GM08714 (cell line): ENCODE results near the gene BTBD2.
"Not testable (repeated sequence)": the region's sequence is repeated elsewhere in the genome, so short reads cannot be mapped to it uniquely, and the experiment has no call there.

Experiments used
- H3K4me3 ChIP-seq: fragments of 200-500 bp; sonication (Bioruptor generic); 2 replicates; pipeline ENCODE4 v1.5.1; 2014; ENCODE audit warnings: mild to moderate bottlenecking, low read length, inconsistent platforms
- ZNF274 ChIP-seq: IDR thresholded peaks from 2 replicates; pipeline ENCODE4 v1.6.1; 2012; ENCODE audit warnings: mild to moderate bottlenecking, low read depth, low read length

Gene BTBD2

DNA sequence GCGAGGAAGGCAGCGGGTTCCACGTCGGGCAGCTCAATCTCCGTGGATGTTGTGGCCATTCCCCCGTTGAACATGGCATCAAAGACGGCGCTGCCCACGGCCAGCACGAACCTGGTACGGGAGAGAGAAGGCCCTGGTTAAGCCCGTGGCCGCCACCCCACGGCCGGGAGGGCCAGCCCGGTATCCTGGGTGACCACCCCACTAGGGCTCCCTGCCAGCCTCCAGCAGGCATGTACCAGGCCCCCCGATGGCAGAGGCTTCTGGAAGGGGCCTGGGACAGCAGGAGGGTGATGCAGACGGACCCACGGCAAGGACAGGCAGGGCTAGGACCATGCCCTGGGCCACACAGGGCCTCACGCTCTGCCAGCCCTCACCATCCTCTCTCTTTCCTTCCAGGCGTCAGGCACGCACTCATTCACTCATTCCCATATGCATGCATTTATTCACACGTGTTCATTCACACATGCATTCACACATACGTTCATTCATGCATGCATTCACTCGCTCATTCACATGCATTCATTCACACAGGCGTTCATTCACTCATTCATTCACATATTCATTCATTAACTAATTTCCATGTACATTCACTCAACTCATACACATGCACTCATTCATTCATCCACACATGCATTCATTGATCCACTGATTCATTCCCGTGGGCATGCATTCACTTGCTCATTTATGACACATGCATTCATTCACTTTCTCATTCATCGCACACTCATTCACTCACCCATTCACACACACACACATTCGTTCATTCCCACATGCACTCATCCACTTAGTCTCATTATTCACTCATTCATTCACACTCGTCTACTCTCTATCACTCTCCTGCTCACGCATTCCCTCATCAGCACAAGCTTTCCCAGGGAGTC is 17.9 kb downstream of the BTBD2 start:
- TF ChIP-seq ZNF274, result no peak

DNA sequence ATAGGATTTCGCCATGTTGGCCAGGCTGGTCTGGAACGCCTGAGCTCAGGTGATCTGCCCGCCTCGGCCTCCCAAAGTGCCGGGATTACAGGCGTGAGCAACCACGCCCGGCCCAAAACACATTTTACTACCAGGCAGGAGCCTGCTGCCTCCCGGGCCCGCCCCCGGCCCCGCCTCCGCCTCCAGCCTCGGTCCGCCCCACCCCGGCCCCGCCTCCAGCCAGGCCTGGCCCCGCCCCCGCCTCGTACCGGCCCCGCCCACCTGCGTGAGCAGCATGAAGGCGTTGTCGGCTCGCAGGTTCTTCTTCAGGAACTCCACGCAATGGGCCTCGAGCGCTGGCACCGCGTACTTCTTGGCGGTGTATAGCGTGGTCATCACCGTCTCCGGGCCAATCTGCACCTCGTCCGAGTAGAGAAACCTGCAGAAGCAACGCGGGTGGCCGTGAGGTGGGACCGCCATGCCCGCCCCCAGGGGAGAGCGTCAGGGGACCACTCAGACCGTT is 22.7 kb downstream of the BTBD2 start:
- no peak overlapping the region for H3K4me3 ChIP-seq
- no peak for TF ChIP-seq ZNF274

More for the DNA sequence above, 17.9 kb downstream of the BTBD2 start:
- no peak overlapping the region for H3K4me3 ChIP-seq

DNA sequence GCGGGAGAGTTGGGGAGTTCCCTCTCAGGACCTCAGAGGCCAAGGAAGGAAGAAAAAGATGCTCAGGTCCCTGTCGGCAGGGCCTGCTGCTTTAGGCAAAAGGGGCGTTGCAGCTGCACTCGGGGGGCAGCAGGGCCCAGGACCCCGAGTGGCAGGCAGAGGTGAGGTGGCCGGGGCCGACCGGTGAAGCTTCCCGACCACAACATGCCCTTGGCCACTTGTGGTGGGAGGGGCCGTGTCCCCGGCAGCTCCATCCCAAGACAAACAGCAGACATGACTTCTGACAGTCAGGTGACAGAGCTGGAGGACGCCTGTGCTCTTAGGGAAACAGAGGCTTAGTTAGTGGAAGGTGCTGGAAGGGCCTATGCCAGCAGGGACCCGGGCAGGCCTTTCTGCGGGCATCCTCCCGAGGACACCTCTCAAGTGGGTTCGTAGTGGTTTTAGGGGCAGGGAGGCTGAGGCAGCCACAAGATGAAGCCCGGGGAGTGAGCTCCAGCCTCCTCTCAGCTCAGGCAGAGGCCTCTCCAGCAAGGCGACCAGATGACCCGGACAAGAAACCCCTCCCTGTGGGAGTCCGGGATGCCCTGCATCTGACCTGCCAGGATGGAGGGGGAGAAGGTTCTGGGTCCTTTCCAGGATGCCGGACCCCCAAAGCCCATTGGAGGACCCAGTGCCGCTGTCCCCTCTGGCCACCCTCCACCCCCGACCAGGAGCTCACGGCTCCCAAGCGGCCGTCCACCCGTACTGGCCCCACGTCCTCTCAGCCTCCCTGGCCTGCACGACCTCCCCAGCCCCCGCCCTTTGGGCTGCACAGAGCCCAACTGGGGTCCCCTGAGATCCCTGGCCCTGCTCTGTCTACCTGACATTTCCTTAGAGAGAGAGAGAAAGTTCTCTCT is 24.2 kb downstream of the BTBD2 start:
- no peak overlapping the region for H3K4me3 ChIP-seq
- no peak for TF ChIP-seq ZNF274

DNA sequence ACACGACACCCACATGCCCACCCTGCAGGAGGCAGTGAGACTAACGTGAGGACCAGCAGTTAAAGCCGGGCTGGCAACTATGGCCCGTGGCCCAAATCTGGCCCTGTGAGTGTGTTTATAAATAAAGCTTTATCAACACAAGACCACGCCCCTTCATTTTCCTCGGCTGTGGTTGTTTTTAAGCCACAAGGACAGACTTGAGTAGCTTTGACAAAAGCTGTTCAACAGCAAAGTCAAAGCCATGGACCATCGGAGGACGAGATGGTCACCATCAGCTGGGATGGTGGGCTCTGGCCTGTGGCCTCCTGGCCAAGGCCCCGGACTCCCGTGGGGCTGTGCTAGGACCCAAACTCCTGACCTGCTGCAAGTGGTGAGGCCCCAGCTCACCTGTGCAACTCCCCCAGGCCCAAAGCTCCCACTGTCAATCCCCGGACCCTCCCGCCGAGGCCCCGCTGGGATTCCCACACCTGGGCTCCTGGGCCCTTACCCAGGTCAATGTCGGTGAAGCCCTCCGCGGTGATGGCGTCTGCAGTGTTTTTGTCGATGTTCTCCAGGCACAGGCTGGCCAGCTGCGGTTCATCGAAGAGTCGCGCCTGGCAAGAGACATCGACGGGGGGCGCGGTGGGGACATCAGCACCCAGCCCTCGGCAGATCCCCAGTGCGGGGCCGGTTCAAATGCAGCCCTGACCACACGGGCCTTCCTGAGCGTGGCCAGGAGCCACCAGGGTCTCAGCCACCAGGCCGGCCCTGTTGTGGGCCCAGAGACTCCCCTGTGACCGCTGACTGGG is 25.1 kb downstream of the BTBD2 start:
- TF ChIP-seq ZNF274, result no peak
- no peak overlapping the region for H3K4me3 ChIP-seq

DNA sequence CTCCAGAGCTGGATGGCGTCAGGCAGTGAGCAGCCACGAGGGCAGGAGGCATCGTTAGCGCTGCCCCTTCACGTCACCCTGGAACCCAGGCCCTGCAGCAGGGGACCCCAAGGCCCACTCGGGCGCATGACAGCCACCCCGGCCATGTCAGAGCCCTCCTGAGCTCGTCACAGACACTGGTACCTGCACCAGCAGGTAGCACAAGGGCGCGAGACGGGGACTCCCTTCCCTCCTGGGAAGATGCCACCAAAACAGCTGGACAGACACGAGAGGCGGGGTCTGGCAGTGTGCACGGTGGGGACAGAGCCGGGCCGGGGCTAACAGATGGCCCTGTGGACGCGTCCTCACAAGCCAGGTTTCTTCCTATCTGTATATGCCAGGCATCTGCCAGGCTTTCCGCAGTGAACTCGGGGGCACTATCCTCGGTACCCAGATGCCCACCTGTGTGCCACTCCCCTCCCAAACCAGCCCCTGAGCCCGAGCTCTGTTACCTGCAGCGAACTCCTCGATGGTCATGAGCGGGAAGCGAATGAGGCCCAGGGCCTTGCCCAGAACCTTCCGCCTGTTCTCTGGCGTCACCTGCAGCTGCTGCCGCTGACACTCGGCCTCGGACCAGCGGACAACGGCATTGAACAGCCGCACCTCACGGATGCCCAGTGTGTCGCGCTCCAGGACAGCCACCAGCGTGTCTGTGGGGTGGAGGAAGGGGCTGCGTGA is 25.8 kb downstream of the BTBD2 start:
- no peak for TF ChIP-seq ZNF274
- no peak overlapping the region for H3K4me3 ChIP-seq

DNA sequence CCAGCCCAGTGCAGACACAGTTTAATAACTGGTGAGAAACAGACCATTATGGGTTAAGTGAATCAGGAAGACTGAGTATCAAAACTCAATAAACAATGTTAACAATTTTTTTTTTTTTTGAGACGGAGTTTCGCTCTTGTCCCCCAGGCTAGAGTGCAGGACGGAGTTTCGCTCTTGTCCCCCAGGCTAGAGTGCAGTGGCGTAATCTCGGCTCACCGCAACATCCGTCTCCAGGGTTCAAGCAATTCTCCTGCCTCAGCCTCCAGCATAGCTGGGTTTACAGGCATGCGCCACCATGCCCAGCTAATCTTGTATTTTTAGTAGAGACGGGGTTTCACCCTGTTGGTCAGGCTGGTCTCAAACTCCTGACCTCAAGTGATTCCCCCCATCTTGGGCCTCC is 27.1 kb downstream of the BTBD2 start:
- not testable (repeated sequence) for H3K4me3 ChIP-seq

DNA sequence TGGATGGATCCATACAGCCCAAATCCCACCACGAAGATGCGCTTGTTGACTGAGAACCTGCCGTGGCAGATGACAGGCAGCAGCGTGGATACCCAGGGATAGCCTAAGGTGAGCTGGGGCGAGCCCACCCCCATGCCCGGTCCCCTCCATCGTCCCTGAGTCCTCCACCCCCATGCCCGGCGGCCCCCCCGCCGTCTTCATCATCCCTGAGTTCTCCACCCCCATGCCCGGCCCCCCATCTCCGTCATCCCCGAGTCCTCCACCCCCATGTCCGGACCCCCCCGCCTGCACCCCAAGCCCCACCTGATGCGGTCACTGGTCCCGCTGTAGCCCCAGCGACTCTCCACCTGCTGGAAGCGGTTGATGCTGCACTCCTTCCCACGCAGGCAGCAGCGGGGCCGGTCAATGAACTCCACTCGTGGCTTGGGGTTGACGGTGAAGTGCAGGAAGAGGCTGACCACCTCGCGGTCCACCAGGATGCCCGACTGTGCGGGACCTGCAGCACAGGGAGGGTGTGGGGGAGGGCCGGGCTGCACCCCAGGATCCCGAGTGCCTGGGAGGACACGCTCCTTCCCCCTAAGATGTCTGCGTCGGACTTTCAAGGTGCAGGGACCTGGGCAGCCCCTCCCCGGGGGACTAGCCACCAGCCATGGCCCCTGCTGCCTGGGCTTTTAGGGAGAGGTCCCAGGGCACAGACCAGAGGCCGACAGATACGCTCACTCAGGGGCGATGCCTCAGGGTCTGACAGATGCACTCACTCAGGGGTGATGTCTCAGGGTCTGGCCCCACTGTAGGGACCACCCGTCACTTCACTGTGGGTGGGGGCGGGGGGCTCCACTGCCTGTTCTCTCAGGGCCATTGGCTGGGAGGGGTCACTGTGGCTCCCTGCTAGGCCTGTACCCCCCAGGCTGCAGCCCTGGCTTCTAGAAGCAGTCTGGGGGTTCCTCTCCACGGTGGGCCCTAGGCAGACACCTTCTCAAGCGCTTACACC is 28.0 kb downstream of the BTBD2 start:
- H3K4me3 ChIP-seq, result no peak overlapping the region
- no peak for TF ChIP-seq ZNF274

DNA sequence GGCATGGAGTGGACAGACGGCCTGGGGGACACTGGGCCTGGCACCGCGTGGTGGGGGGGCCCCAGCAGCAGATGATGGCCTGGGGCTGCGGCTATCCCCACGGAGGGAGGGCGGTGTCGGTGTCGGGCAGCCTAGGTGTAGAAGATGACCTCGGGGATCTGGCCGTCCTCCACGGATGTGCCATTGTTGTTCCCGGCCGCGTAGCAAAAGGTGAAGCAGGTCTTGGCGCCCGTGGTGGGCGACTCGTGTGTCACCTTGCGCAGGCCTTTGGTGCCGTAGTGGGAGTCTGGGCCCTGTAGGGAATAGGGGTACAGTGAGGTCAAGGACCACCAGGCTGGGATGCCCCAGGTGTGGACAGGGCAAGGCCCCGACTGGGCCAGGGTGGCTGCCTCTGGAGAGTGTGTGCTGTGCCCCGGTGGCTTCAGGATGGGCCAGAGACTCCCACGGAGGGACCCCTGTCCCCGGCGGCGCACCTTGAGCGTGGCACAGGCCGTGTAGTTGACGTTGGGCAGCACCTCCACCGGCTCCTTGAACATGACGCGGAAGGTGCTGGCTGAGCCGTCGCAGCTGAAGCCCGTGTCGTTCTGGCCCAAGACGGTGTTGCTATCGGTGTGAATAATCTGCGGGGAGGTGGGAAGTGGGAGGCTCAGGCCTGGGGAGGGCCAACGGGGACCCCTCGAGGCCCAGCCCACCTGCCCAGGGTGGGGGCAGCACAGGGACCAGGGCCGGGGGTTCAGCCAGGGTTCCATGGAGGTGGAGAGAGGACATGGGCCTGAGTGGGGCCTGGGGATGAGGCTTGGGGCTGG is 29.0 kb downstream of the BTBD2 start:
- no peak overlapping the region for H3K4me3 ChIP-seq
- TF ChIP-seq ZNF274, result no peak

DNA sequence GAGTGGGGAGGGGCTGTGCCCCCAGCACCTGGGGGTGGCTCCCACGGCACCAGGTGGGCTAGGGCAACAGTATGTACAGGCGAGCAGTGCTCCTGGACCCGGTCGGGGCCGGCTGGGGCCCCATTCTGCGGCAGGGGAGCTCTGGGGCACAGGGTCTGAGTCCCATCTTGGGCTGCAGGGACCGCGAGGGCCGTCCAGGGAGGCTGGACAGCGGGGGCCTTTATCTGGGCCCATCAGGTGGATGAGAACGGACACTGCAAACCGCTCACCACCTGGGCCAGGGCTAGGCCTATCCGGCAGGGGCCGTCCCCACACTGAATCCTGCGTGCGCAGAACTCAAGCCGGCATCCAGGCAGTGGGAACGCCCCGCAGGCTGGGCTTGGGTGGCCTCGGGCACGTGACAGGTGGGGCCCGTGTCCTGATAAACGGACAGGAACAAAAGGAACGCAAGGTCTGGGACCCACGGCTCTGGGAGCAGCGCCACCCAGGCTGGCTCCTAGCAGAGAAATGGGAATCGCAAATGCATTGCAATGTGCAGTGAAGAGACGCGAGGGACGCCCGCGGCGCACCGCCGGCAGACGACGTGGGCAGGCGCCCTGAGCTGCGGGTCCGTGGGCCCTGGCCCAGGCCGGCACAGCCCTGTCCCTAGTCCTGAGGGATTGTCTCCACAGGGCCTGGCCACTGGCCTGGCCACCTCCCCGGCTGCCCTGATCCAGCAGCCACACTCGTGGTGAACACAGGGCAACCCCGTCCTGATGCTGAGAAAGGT is 29.7 kb downstream of the BTBD2 start:
- no peak overlapping the region for H3K4me3 ChIP-seq
- TF ChIP-seq ZNF274, result no peak

DNA sequence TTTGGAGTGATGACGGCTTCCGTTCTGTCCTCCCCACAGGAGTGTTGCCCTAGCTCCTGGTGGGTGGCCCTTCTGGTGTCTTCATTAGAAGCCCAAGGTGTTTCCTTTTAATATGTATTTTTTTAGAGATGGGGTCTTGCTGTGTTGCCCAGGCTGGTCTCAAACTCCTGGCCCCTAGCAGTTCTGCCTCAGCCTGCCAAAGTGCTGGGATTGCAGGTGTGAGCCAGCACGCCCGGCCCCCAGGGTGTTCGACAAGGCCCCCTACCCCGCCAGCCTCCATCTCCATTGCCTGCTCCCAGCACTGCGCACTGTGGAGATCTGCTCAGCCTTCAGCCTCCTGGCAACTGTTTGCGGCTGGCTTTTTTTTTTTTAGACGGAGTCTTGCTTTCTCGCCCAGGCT is 31.2 kb downstream of the BTBD2 start:
- TF ChIP-seq ZNF274, result no peak
- no peak overlapping the region for H3K4me3 ChIP-seq

DNA sequence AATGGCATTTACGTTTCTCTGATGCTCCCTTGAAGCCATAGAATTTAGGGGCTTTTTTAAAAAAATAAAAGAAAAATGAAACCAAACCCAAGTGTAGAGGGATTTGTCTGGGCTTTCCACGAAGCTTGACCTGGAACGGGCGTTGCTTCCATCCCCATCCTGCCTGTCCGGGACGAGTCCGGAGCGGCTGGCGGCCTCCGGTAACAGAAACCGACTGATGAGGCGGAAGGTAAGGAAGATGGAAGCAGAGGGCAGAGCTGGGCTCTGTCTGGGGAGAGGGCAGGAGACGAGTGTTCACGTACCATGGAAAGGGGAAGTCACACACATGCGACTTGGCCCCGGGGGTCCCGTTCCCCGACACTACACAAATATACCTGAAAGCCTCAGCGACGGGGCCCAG is 34.3 kb downstream of the BTBD2 start:
- H3K4me3 ChIP-seq, result no peak overlapping the region
- TF ChIP-seq ZNF274, result no peak
